Measurements from ENCODE around the gene PRKAG2.
"Not testable (repeated sequence)": the region's sequence is repeated elsewhere in the genome, so short reads cannot be mapped to it uniquely, and the experiment has no call there.

PRKAG2 gene

GRCh38 chr7:151591866-151592265 lies 285.0 kb downstream of the PRKAG2 start:
- DNase-seq (ENCODE audit: low read depth in 2 of 2) = no peak

GRCh38 chr7:151590850-151591771 lies 285.8 kb downstream of the PRKAG2 start:
- no peak for DNase-seq (ENCODE audit: low read depth in 2 of 2)

GRCh38 chr7:151590071-151590849 lies 286.7 kb downstream of the PRKAG2 start:
- DNase-seq (ENCODE audit: low read depth in 2 of 2) = no peak

GRCh38 chr7:151588982-151589381 lies 287.9 kb downstream of the PRKAG2 start:
- no peak for DNase-seq (ENCODE audit: low read depth in 2 of 2)

GRCh38 chr7:151586531-151587260 lies 290.2 kb downstream of the PRKAG2 start:
- no peak for DNase-seq (ENCODE audit: low read depth in 2 of 2)

GRCh38 chr7:151585744-151586393 lies 291.0 kb downstream of the PRKAG2 start:
- no peak for DNase-seq (ENCODE audit: low read depth in 2 of 2)

- no peak for DNase-seq (ENCODE audit: low read depth in 2 of 2)
Observed at GRCh38 chr7:151581741-151582140, 295.2 kb downstream of the PRKAG2 start.

GRCh38 chr7:151579644-151580043 lies 297.3 kb downstream of the PRKAG2 start:
- no peak for DNase-seq (ENCODE audit: low read depth in 2 of 2)

- DNase-seq (ENCODE audit: low read depth in 2 of 2) = no peak
Observed at GRCh38 chr7:151575410-151575809, 301.5 kb downstream of the PRKAG2 start.

GRCh38 chr7:151573046-151573445 lies 303.9 kb downstream of the PRKAG2 start:
- DNase-seq (ENCODE audit: low read depth in 2 of 2) = not testable (repeated sequence)

GRCh38 chr7:151572136-151572535 lies 304.8 kb downstream of the PRKAG2 start:
- no peak for DNase-seq (ENCODE audit: low read depth in 2 of 2)

- DNase-seq (ENCODE audit: low read depth in 2 of 2) = no peak
Observed at GRCh38 chr7:151571471-151571870, 305.4 kb downstream of the PRKAG2 start.

GRCh38 chr7:151570366-151570915 lies 306.5 kb downstream of the PRKAG2 start:
- no peak for DNase-seq (ENCODE audit: low read depth in 2 of 2)

- no peak for DNase-seq (ENCODE audit: low read depth in 2 of 2)
Observed at GRCh38 chr7:151568956-151569940, 307.7 kb downstream of the PRKAG2 start.

GRCh38 chr7:151566897-151567320 lies 310.0 kb downstream of the PRKAG2 start:
- no peak for DNase-seq (ENCODE audit: low read depth in 2 of 2)

GRCh38 chr7:151565541-151565940 lies 311.4 kb downstream of the PRKAG2 start:
- no peak for DNase-seq (ENCODE audit: low read depth in 2 of 2)

GRCh38 chr7:151560243-151560642 lies 316.7 kb downstream of the PRKAG2 start:
- no peak for DNase-seq (ENCODE audit: low read depth in 2 of 2)

- no peak for DNase-seq (ENCODE audit: low read depth in 2 of 2)
Observed at GRCh38 chr7:151559557-151560183, 317.2 kb downstream of the PRKAG2 start.

GRCh38 chr7:151558575-151558974 lies 318.3 kb downstream of the PRKAG2 start:
- DNase-seq (ENCODE audit: low read depth in 2 of 2) = no peak
